Common myeloid progenitor, CD34-positive (primary cell): ENCODE measurements around the gene ZNF729.
"Not testable (repeated sequence)": the region's sequence is repeated elsewhere in the genome, so short reads cannot be mapped to it uniquely, and the experiment has no call there.

ENCODE experiments used
- CTCF ChIA-PET: fragments of 350-600 bp; sonication (Branson Sonifier 250); formaldehyde crosslinking; loops from one replicate; lab custom pipeline; 2021; ENCODE audit warnings: antibody characterized with exemption; lab: Charles Lee
- POLR2A ChIA-PET: fragments of 350-600 bp; sonication (Branson Sonifier 250); formaldehyde crosslinking; loops from one replicate; lab custom pipeline; 2021; ENCODE audit warnings: antibody characterized with exemption; lab: Charles Lee
- DNase-seq, 3 donors: peaks; one replicate each; pipeline versions ENCODE4 v3.0.0 to v3.0.0-alpha.2; 2013
- H3K27ac ChIP-seq, 2 experiments: 1 replicate in 1 of 2; 2 replicates in 1 of 2; pipeline ENCODE4 v1.7.0; 2013; ENCODE audit warnings: inconsistent platforms in 2 of 2, low read length in 2 of 2, mild to moderate bottlenecking in 2 of 2, low read depth in 1 of 2, moderate library complexity in 1 of 2; ENCODE audit not compliant: severe bottlenecking in 2 of 2, insufficient read depth in 1 of 2, poor library complexity in 1 of 2
- H3K27me3 ChIP-seq, 5 experiments: replicated peaks in 2 of 5; 1 replicate in 3 of 5; 2 replicates in 2 of 5; pipeline versions ENCODE4 v1.6.1 to v1.7.0; 2013; ENCODE audit warnings: low read length in 4 of 5, mild to moderate bottlenecking in 2 of 5, moderate library complexity in 2 of 5, inconsistent platforms in 1 of 5; ENCODE audit not compliant: insufficient read depth in 5 of 5, control insufficient read depth in 4 of 5
- H3K36me3 ChIP-seq, 4 experiments: 1 replicate in 2 of 4; 2 replicates in 2 of 4; pipeline versions ENCODE4 v1.6.1 to v1.7.0; 2013; ENCODE audit warnings: low read length in 3 of 4, control low read depth in 1 of 4, mild to moderate bottlenecking in 1 of 4; ENCODE audit not compliant: control insufficient read depth in 4 of 4, insufficient read depth in 4 of 4
- H3K4me1 ChIP-seq, 4 experiments: 1 replicate in 3 of 4; 2 replicates in 1 of 4; pipeline versions ENCODE4 v1.6.1 to v1.7.1; 2013; ENCODE audit warnings: low read length in 3 of 4, mild to moderate bottlenecking in 3 of 4, control low read depth in 1 of 4, inconsistent platforms in 1 of 4, moderate library complexity in 1 of 4; ENCODE audit not compliant: control insufficient read depth in 4 of 4, insufficient read depth in 4 of 4; ENCODE audit errors: control extremely low read depth in 1 of 4
- H3K4me3 ChIP-seq, 7 experiments: 1 replicate in 4 of 7; 2 replicates in 3 of 7; pipeline versions ENCODE4 v1.5.1 to v1.7.0; 2013; ENCODE audit warnings: mild to moderate bottlenecking in 7 of 7, low read length in 6 of 7, moderate library complexity in 6 of 7, inconsistent platforms in 2 of 7, low read depth in 2 of 7, control low read depth in 1 of 7; ENCODE audit not compliant: insufficient read depth in 4 of 7, control insufficient read depth in 1 of 7; ENCODE audit errors: extremely low read depth in 1 of 7
- H3K9me3 ChIP-seq, 5 experiments: 1 replicate in 4 of 5; 2 replicates in 1 of 5; pipeline versions ENCODE4 v1.6.1 to v1.7.1; 2013; ENCODE audit warnings: low read length in 4 of 5, mild to moderate bottlenecking in 2 of 5, inconsistent platforms in 1 of 5, low read depth in 1 of 5, moderate library complexity in 1 of 5; ENCODE audit not compliant: control insufficient read depth in 4 of 5, insufficient read depth in 2 of 5; ENCODE audit errors: control extremely low read depth in 1 of 5
- WGBS: methylation state at CpG from one replicate; pipeline ENCODE4 v1.1.5; 2013; ENCODE audit not compliant: insufficient coverage; 5-methylcytosine and 5-hydroxymethylcytosine counted together

Gene ZNF729

GRCh38 chr19:22321554-22321953, 35.3 kb downstream of the ZNF729 start:
- H3K36me3 ChIP-seq, POLR2A ChIA-PET, H3K4me3 ChIP-seq, H3K27ac ChIP-seq, DNase-seq, H3K27me3 ChIP-seq, H3K4me1 ChIP-seq, CTCF ChIA-PET: not testable (repeated sequence)
- H3K9me3 ChIP-seq: peaks cover 6 to 33% (median 19%) of the 10 kb centered on the region in 5 experiments
- 98% methylated on average over 15 of the region's 27 CpGs for WGBS

- CTCF ChIA-PET: no interaction called here
Measured at GRCh38 chr19:22326219-22326618, 40.0 kb downstream of the ZNF729 start.

GRCh38 chr19:22327321-22327720, 41.1 kb downstream of the ZNF729 start:
- Histone ChIP-seq H3K36me3 (no peaks in the 10 kb centered on the region), H3K4me1 (no peaks in the 10 kb centered on the region), H3K4me3 (no peak overlapping the region), H3K27ac (no peak overlapping the region), H3K9me3 (peaks cover 12 to 62% (median 31%) of the 10 kb centered on the region in 5 experiments), H3K27me3 (no peaks in the 10 kb centered on the region)
- WGBS: 100% methylated on average over 3 of the region's 3 CpGs
- no peak for DNase-seq
- ChIA-PET POLR2A (no interaction called here), CTCF (no interaction called here)

More at GRCh38 chr19:22326219-22326618, 40.0 kb downstream of the ZNF729 start:
- no peaks in the 10 kb centered on the region for H3K36me3 ChIP-seq
- no peak overlapping the region for H3K27ac ChIP-seq
- POLR2A ChIA-PET: no interaction called here
- H3K27me3 ChIP-seq: no peaks in the 10 kb centered on the region
- peaks cover 12 to 58% (median 28%) of the 10 kb centered on the region in 5 experiments for H3K9me3 ChIP-seq
- no peak overlapping the region for H3K4me3 ChIP-seq
- WGBS: 100% methylated on average over 1 of the region's 4 CpGs
- H3K4me1 ChIP-seq: no peaks in the 10 kb centered on the region
- no peak for DNase-seq

- H3K9me3 ChIP-seq: peaks cover 10 to 52% (median 38%) of the 10 kb centered on the region in 5 experiments
- WGBS: 93% methylated on average over 3 of the region's 3 CpGs
- H3K4me3 ChIP-seq: no peak overlapping the region
- no peak for DNase-seq
- no peaks in the 10 kb centered on the region for H3K4me1 ChIP-seq
- no peak overlapping the region for H3K27ac ChIP-seq
- ChIA-PET POLR2A (no interaction called here), CTCF (no interaction called here)
- no peaks in the 10 kb centered on the region for H3K27me3 ChIP-seq
- H3K36me3 ChIP-seq: no peaks in the 10 kb centered on the region
Measured at GRCh38 chr19:22331521-22331920, 45.3 kb downstream of the ZNF729 start.

- ChIA-PET CTCF (no interaction called here), POLR2A (no interaction called here)
- no peak for DNase-seq
- no peaks in the 10 kb centered on the region for H3K4me1 ChIP-seq
- no peaks in the 10 kb centered on the region for H3K36me3 ChIP-seq
- H3K9me3 ChIP-seq: peaks cover 4 to 41% (median 36%) of the 10 kb centered on the region in 5 experiments
- no peak overlapping the region for H3K4me3 ChIP-seq
- no peaks in the 10 kb centered on the region for H3K27me3 ChIP-seq
- no peak overlapping the region for H3K27ac ChIP-seq
Measured at GRCh38 chr19:22332924-22333323, 46.7 kb downstream of the ZNF729 start.

GRCh38 chr19:22335716-22336115, 49.5 kb downstream of the ZNF729 start:
- no peak overlapping the region for H3K4me3 ChIP-seq
- H3K27me3 ChIP-seq: no peaks in the 10 kb centered on the region
- H3K9me3 ChIP-seq: peaks cover 0 to 33% (median 23%) of the 10 kb centered on the region in 5 experiments
- no peak for DNase-seq
- 86% methylated on average over 1 of the region's 2 CpGs for WGBS
- H3K27ac ChIP-seq: no peak overlapping the region
- POLR2A ChIA-PET: no interaction called here
- no peaks in the 10 kb centered on the region for H3K4me1 ChIP-seq
- CTCF ChIA-PET: no interaction called here
- H3K36me3 ChIP-seq: no peaks in the 10 kb centered on the region

GRCh38 chr19:22354665-22355064, 68.4 kb downstream of the ZNF729 start:
- H3K27ac ChIP-seq: no peak overlapping the region
- H3K4me3 ChIP-seq: no peak overlapping the region
- no peaks in the 10 kb centered on the region for H3K36me3 ChIP-seq
- DNase-seq: no peak
- peaks cover 3 to 21% (median 15%) of the 10 kb centered on the region in 5 experiments for H3K9me3 ChIP-seq
- CTCF ChIA-PET: no interaction called here
- no peaks in the 10 kb centered on the region for H3K27me3 ChIP-seq
- WGBS: 88% methylated on average over 2 of the region's 2 CpGs
- POLR2A ChIA-PET: no interaction called here
- H3K4me1 ChIP-seq: no peaks in the 10 kb centered on the region
